Measurements from ENCODE around the gene EDN2. TPM values are rescaled to one million over a fixed set of nuclear protein-coding genes. Genes with fewer than 3 reads are reported as not detected.

EDN2 gene
- total RNA-seq, 2 experiments from 2014 or later: not detected

GRCh38 chr1:41481109-41481775, 3.2 kb downstream of the EDN2 start:
- intact Hi-C loops (cut with DNase I, micrococcal nuclease): no loop called here
- no peaks in the 10 kb centered on the region for H3K36me3 ChIP-seq (ENCODE audit: insufficient read depth, low read length)
- DNase-seq: no peak
- CTCF ChIA-PET: no interaction called here
- Mint-ChIP-seq H3K27me3 (peaks cover 16% of the 10 kb centered on the region), H3K4me3 (no peak overlapping the region), H3K36me3 (ENCODE audit: low read depth) (no peaks in the 10 kb centered on the region), H3K4me1 (ENCODE audit: low read depth) (no peaks in the 10 kb centered on the region), H3K9me3 (no peaks in the 10 kb centered on the region), H3K27ac (no peak overlapping the region)
- no peak overlapping the region for H3K4me3 ChIP-seq (ENCODE audit: low read length)
- no peaks in the 10 kb centered on the region for H3K4me1 ChIP-seq (ENCODE audit: insufficient read depth, low read length)
- POLR2A ChIA-PET: no interaction called here
- no peak for ATAC-seq (ENCODE audit: poor library complexity)
- no peak overlapping the region for H3K27ac ChIP-seq (ENCODE audit: low read depth in 1 of 2, low read length in 2 of 2)
- H3K27me3 ChIP-seq (ENCODE audit: control insufficient read depth in 1 of 2, insufficient read depth in 2 of 2, low read length in 2 of 2): peaks cover 0 to 4% of the 10 kb centered on the region in 2 experiments
- H3K9me3 ChIP-seq (ENCODE audit: control insufficient read depth in 1 of 2, insufficient read depth in 1 of 2, low read length in 2 of 2): no peaks in the 10 kb centered on the region
- TF ChIP-seq CTCF (IDR thresholded peaks at IDR 0.05): no peak

GRCh38 chr1:41480204-41481108, 4.0 kb downstream of the EDN2 start:
- CTCF ChIA-PET: no interaction called here

GRCh38 chr1:41479808-41480160, 4.7 kb downstream of the EDN2 start:
- Mint-ChIP-seq H3K9me3 (no peaks in the 10 kb centered on the region), H3K27me3 (peaks cover 11% of the 10 kb centered on the region)
- TF ChIP-seq CTCF (IDR thresholded peaks at IDR 0.05): no peak

More at GRCh38 chr1:41480204-41481108, 4.0 kb downstream of the EDN2 start:
- no peaks in the 10 kb centered on the region for H3K4me1 ChIP-seq (ENCODE audit: insufficient read depth, low read length)
- POLR2A ChIA-PET: no interaction called here
- H3K27ac ChIP-seq (ENCODE audit: low read depth in 1 of 2, low read length in 2 of 2): no peak overlapping the region
- Mint-ChIP-seq H3K9me3 (no peaks in the 10 kb centered on the region), H3K4me3 (no peak overlapping the region), H3K27ac (no peak overlapping the region), H3K36me3 (ENCODE audit: low read depth) (no peaks in the 10 kb centered on the region), H3K27me3 (peaks cover 11% of the 10 kb centered on the region), H3K4me1 (ENCODE audit: low read depth) (no peaks in the 10 kb centered on the region)
- intact Hi-C loops (cut with DNase I, micrococcal nuclease): no loop called here
- no peak for TF ChIP-seq CTCF (IDR thresholded peaks at IDR 0.05)
- H3K27me3 ChIP-seq (ENCODE audit: control insufficient read depth in 1 of 2, insufficient read depth in 2 of 2, low read length in 2 of 2): no peaks in the 10 kb centered on the region
- ATAC-seq (ENCODE audit: poor library complexity) (no peak), DNase-seq (no peak)
- H3K36me3 ChIP-seq (ENCODE audit: insufficient read depth, low read length): no peaks in the 10 kb centered on the region
- H3K4me3 ChIP-seq (ENCODE audit: low read length): no peak overlapping the region
- no peaks in the 10 kb centered on the region for H3K9me3 ChIP-seq (ENCODE audit: control insufficient read depth in 1 of 2, insufficient read depth in 1 of 2, low read length in 2 of 2)

More at GRCh38 chr1:41479808-41480160, 4.7 kb downstream of the EDN2 start:
- H3K36me3 ChIP-seq (ENCODE audit: insufficient read depth, low read length): no peaks in the 10 kb centered on the region
- H3K4me3 Mint-ChIP-seq: no peak overlapping the region
- H3K27ac Mint-ChIP-seq: no peak overlapping the region
- ChIA-PET CTCF (no interaction called here), POLR2A (no interaction called here)
- no peaks in the 10 kb centered on the region for H3K4me1 ChIP-seq (ENCODE audit: insufficient read depth, low read length)
- no peak overlapping the region for H3K4me3 ChIP-seq (ENCODE audit: low read length)
- no peaks in the 10 kb centered on the region for H3K27me3 ChIP-seq (ENCODE audit: control insufficient read depth in 1 of 2, insufficient read depth in 2 of 2, low read length in 2 of 2)
- intact Hi-C loops (cut with DNase I, micrococcal nuclease): no loop called here
- no peak for ATAC-seq (ENCODE audit: poor library complexity)
- no peak for DNase-seq
- no peak overlapping the region for H3K27ac ChIP-seq (ENCODE audit: low read depth in 1 of 2, low read length in 2 of 2)
- no peaks in the 10 kb centered on the region for H3K36me3 Mint-ChIP-seq (ENCODE audit: low read depth)
- H3K9me3 ChIP-seq (ENCODE audit: control insufficient read depth in 1 of 2, insufficient read depth in 1 of 2, low read length in 2 of 2): no peaks in the 10 kb centered on the region
- H3K4me1 Mint-ChIP-seq (ENCODE audit: low read depth): no peaks in the 10 kb centered on the region

Data from CD4-positive, alpha-beta T cell (primary cell).